GM21423 (cell line): Measurements from ENCODE around the gene EVC.

Source experiments
- ATAC-seq: cut with Tn5 transposase; IDR thresholded peaks from one replicate; pipeline ENCODE4 v1.9.1; 2021; ENCODE audit warnings: mild to moderate bottlenecking, moderate library complexity; ENCODE audit not compliant: unreplicated experiment

The EVC gene

GRCh38 chr4:5730436-5730835 lies 19.4 kb downstream of the EVC start:
- no peak for ATAC-seq

DNA sequence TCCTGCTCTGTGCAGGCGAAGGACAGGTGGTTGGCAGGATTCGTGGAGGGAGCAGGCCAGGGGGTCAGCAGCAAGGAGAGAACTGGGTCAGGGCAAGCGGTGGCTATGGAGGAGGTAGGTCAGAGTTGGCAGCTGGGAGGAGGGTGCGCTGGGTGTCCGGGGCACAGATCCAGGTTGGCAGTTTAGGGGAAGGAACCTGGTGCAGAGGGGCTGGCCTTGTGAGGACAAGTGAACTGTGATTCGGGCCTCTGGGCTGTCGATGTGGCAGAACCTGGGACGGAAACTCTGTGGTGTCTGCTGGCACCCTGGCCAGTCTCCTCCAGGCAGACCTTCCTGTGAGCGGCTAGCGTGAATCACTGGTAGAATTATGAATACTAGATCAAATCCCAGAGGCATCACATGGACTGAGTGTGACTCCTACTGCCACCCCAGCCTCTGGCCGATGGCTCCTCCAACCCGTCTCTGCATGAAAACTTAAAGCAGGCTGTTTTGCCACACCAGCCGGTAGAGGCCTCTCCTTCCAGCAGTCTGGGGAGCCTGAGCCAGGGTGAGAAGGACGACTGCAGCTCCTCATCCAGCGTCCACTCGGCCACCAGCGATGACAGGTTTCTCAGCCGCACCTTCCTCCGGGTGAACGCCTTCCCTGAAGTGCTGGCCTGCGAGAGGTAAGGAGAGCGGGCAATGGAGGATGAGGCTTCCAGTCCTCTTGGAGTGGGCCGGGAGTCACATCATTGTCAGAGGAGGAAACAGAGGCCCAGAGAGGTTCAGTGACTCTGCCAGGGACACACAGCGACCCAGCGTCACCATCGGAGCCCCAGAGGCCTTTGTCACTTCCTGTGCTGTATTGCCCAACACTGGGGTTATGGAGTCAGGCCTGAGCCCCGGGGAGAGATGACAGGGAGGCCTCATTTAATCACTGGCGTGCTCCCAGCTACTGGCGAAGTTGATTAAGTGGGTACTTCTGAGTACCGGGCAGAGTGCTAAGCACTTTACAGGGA lies 20.3 kb downstream of the EVC start:
- ATAC-seq: no peak

DNA sequence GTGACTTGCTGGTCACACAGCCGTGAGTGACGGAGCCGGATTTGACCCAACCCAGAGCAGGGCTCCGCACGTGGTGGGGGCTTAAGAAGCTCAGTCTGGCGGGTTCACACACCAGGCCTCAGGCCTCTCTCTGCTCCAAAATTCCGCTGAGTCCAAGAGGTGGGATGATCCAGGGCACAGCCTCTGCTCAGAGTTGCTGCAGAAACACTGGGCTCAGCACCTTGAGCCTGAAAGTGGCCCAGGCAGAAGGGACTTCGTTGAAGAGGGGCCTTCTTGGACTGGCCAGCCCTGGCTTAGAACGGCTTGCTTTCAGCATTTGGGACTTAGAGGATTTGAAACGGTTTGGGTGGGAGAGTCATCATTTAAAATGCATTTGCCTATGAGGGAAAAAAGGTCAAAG lies 21.2 kb downstream of the EVC start:
- no peak for ATAC-seq

DNA sequence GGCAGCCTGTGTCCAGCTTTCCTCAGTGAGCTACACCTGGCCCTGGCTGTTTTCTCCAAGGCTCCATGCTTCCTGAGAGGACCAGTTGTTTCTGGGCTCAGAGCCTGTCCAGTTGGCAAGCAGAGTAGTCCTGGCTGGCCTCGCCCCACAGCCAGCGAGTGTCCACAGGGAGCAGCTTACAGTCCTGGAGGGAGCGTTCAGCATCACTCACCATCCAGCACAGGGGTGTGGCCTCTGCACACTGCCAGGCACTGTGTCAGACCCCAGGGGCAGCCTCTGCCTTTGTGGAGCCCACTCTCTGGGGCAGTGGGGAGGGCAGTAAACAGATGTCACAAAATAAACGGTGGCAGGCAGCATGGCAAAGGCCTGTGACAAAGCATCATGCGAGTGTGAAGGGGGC lies 23.9 kb downstream of the EVC start:
- no peak for ATAC-seq

DNA sequence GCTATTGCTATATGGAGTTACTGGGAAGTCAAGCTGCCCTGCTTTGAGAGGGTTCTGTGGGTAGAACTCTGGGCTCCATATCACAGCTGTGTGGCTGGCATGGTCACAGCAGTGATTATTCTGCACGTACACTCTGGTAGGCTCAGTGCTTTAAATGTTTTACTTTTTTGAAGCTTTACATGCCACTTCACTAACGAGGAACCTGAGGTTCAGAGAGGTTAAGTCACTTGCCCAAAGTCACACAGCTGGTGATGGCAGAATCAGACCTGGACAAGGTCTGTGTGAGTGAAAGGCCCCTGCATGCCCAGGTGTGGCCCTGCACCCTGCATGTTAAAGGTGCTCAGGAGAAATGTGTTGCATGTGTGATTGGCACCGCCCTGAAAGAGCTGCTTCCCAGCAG lies 24.5 kb downstream of the EVC start:
- no peak for ATAC-seq

- no peak for ATAC-seq
Measured at GRCh38 chr4:5738061-5738460, 27.1 kb downstream of the EVC start.

- ATAC-seq: no peak
Measured at GRCh38 chr4:5742388-5742787, 31.4 kb downstream of the EVC start.

GRCh38 chr4:5742968-5743367 lies 32.0 kb downstream of the EVC start:
- no peak for ATAC-seq

GRCh38 chr4:5746250-5746649 lies 35.2 kb downstream of the EVC start:
- no peak for ATAC-seq

GRCh38 chr4:5746829-5747737 lies 36.1 kb downstream of the EVC start:
- ATAC-seq: no peak

DNA sequence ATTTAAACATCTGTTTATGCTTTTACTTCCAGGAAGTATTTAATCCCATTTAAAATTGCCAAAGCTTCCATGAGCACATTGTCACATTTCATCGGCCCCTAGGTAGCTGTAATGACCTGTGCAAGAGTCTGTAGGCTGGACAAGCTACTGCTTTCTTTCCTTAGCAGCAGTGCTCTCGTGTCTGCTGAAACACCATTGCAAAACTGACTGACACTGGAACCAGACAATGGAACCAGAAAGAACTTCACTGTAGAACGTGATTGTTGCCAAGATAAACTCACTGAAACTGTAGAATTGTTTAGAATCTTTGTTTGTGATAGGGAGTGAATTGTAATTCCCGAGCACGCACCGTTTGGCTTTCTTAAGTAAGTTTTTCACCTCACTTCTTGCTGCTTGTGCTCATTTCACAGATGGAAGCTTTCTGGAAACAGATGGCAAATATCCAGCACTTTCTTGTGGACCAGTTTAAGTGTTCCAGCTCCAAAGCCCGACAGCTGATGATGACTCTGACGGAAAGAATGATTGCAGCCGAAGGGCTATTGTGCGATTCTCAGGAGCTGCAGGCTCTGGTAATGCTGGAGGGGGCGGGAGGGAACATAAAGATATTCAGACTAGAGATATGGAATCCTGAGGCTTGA lies 36.9 kb downstream of the EVC start:
- ATAC-seq: no peak

DNA sequence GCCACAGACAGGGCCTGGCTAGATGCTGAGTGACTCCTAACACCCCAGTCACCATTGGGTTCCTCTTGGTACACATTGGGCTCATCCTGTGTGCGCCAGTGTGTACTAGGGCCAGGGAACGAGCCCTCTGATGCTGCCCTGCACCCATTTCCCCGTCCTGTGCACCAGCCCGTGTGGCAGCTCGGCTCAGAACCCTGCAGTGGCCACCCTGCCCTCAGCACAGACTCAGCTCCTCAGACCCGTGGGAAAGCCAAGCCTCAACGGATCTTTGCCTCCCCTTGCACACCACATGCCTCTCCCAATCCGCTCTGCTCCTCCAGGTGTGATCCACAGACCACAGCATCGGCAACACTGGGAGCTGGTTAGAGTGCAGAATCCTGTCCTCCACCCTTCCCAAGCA lies 38.6 kb downstream of the EVC start:
- ATAC-seq: no peak

GRCh38 chr4:5750052-5750945 lies 39.3 kb downstream of the EVC start:
- no peak for ATAC-seq

DNA sequence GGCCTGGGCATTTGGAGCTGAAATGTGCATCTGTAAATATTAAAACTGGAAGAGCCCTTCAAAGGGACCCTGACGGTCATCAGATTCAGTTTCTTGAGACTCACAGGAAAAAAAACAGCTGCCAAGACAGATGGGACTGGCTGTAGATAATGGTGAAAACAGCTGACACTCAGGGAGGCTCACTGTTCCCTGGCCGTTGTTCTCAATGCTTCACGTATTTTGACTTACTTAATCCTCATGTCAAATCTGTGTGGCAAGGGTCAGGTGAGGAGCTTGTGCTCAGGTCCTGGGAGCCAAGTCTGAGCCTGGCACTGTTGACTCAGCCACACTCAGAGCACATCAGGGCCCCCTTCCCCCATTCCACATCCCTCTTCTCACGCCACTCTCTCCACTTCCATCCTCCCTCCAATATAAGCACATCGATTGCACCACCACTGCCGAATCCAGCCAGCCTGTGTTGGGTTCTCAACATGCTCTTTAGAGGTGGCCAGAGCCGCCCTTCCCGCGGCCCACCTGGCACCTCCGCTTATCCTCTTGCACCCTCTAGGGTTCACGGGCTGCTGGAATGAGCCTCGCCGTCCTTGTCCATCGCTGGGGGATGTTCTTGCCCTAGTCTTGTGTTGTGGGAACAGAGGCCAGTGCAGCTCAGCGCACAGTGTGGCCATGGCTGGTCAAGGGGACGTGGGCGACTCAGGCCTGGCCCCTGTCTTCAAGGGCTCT lies 40.1 kb downstream of the EVC start:
- no peak for ATAC-seq

DNA sequence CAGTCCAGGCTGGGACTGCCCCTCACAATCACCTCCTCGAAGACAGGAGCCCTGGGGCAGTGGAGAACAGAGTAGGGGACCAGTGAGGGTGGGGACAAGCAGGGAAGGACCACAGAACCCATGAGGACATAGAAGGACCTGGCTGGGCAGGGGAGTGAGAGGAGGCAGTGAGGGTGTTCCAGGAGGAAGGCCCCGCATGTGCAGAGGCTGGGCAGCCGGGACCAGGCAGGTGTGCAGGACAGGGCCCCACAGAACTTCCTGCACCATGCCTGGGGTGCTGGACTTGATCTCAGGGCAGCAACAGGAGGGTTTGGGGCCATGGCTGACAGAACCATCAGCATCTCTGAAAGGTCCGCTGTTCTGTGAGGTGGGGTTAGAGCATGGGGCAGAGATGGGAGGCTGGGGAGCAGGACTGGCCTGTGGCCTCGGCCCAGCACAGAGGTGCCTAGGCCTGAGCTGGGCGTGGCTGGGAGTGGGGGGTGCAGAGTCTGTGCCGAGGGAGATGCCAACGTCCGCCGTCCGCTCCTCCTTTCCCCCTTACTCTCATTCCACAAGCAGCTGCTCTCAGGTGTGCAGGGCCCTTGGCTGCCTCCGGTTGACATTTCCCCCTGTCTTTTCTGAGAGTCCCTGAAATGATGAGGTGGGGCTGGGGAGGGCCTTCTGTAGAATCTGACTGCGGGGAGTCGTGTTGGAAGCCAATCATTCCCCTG lies 40.8 kb downstream of the EVC start:
- ATAC-seq: no peak

DNA sequence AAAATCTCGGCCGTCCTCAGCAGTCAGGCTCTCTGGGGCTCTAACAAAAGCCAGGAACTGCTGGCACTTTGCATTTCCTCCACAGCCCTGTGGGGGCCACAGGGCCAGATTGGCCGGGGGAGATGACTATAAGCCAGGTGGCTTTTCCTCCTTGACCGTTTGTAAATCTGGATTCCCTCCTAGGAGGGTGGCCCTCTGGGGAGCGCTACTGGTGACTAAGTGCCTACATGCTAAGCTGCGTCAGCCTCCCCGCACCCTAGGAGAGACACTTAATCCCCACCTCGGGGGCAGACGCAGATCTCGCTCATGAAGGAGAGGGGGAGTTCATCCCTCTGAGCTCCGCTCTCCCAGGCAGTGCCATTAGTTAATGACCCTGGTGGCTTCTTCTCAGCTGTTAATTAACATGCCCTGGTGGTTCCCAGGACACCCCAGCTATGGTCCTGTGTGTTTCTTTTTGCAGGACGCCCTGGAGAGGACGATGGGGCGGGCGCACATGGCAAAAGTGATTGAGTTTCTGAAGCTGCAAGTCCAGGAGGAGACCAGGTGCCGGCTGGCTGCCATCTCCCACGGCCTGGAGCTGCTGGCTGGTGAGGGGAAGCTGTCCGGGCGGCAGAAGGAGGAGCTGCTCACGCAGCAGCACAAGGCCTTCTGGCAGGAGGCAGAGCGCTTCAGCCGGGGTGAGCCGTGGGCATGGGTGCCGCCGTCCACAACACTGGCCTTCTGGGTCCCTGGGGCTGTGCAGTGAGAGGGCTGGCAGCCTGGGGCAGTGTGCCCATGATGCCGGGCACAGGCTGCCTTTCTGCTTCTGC lies 41.6 kb downstream of the EVC start:
- no peak for ATAC-seq

- no peak for ATAC-seq
Measured at GRCh38 chr4:5753366-5753765, 42.4 kb downstream of the EVC start.
